NCI-H1092 treated with DMSO at 0.1 percent for 48 hours (cell line): ENCODE results near the gene NAPB.

Experiments
- DNase-seq: peaks from one replicate; lab custom pipeline; 2025; lab: John Stamatoyannopoulos, UW

The NAPB gene

GRCh38 chr20:23404196-23404595 is 17.1 kb downstream of the NAPB start:
- no peak for DNase-seq

GRCh38 chr20:23403751-23404150 is 17.5 kb downstream of the NAPB start:
- no peak for DNase-seq

- no peak for DNase-seq
Observed at GRCh38 chr20:23401051-23401450, 20.2 kb downstream of the NAPB start.

- DNase-seq: no peak
Observed at GRCh38 chr20:23399568-23400241, 21.6 kb downstream of the NAPB start.

- DNase-seq: no peak
Observed at GRCh38 chr20:23397961-23398360, 23.3 kb downstream of the NAPB start.

- peak; percentile 74 for DNase-seq
Observed at GRCh38 chr20:23396950-23397627, 24.2 kb downstream of the NAPB start.

GRCh38 chr20:23393996-23394775 is 27.1 kb downstream of the NAPB start:
- no peak for DNase-seq

GRCh38 chr20:23391707-23392310 is 29.5 kb downstream of the NAPB start:
- no peak for DNase-seq

- DNase-seq: no peak
Observed at GRCh38 chr20:23390091-23390774, 31.1 kb downstream of the NAPB start.

GRCh38 chr20:23387118-23387443 is 34.2 kb downstream of the NAPB start:
- DNase-seq: no peak

GRCh38 chr20:23386304-23387117 is 34.8 kb downstream of the NAPB start:
- DNase-seq: no peak

- no peak for DNase-seq
Observed at GRCh38 chr20:23381876-23382275, 39.4 kb downstream of the NAPB start.

GRCh38 chr20:23379772-23380171 is 41.5 kb downstream of the NAPB start:
- DNase-seq: no peak

- DNase-seq: no peak
Observed at GRCh38 chr20:23375827-23376226, 45.5 kb downstream of the NAPB start.

GRCh38 chr20:23374441-23374840 is 46.8 kb downstream of the NAPB start:
- DNase-seq: no peak

GRCh38 chr20:23371496-23371895 is 49.8 kb downstream of the NAPB start:
- DNase-seq: no peak

- DNase-seq: no peak
Observed at GRCh38 chr20:23370873-23371272, 50.4 kb downstream of the NAPB start.

GRCh38 chr20:23370274-23370673 is 51.0 kb downstream of the NAPB start:
- DNase-seq: no peak

- no peak for DNase-seq
Observed at GRCh38 chr20:23369072-23369823, 52.0 kb downstream of the NAPB start.

- DNase-seq: no peak
Observed at GRCh38 chr20:23368316-23369071, 52.8 kb downstream of the NAPB start.
